HG03575 (cell line): ENCODE data around the gene TNPO1.
A peak's percentile ranks its signal among the peaks of the same experiment; 100 is the strongest.

Source experiments
- ATAC-seq: cut with Tn5 transposase; IDR thresholded peaks from one replicate; pipeline ENCODE4 v1.9.1; 2021; ENCODE audit not compliant: unreplicated experiment, insufficient number of reproducible peaks, low FRiP score; ENCODE audit errors: extremely low read depth

The TNPO1 gene

DNA sequence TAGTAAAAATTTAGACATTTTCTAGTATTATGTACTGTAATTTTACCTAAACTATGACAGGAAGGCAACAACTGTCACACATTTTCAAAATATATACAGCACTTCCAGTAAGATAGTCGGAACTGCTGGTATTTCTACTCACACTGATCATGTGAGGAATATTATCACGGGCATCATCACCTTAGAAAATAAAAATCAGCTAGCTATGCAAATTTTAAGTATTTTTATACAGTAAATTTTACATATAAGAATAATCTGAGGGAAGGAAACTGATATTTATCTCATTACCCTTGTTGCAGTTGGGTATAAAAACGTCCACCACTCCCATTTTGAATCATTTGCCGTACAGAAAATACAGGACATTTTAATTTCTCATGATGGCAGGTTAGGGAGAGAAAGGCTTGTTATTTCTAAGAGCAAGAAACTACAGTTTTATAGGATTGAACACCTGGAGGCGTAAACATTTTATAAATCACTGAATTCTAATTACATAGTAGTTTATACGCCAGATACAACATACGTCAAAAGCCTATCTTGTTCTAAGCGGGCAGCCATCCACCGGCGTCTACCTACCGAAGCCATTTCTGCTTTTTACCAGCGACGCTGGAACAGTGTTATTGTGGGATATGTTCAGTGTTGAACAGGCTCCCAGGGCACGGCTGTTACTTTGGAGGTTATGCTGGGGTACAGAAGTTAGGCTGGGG lies 729 bp upstream of the TNPO1 start:
- ATAC-seq, result peak; percentile 1

DNA sequence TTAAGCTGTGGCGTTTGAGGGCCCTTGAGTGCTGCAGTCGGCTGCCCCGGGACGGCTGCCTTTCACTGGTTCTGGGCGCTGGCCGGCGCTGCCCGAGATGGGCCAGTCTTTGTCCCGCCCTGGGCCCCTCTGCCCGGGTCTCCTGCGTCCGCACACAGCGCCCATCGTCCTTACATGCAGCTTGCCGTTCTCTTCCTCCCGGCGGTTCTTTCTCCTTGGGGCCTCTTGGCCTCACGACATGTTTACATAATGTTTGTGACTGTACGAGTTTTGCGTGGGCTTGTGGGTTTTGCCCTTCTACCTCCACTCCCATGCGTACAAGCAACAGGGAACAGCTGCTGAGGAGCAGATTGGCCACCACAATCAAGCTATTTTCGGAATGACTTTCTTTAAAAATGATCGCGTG lies 618 bp downstream of the TNPO1 start:
- peak; percentile 20 for ATAC-seq

DNA sequence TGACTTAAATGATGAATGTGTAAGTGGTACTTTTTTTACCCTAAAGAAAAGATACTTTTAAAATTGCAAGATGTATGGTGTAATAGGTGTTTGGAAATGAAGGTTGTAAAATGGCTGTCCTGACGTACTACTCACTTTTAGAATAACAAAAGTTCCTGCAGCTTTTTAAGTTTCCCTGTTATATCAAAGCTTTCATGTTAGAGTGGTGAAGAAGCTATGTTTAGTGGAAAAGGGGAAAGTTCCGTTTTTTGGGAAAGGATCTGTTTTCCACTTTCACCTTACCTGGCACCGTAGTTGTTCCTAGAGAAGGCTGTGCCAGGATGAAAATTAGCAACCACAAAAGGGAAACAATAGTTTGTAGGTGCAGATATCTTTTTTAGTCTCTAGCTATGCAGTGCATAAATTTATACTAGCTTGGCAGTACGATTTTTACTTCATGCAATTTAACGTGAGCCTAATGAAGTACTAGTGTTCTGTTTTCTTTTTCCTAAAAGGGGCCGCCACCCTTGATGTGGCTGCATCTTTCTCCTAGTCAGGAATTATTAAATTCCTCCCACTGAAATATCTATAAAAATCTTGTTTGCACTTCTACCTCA lies 1.3 kb downstream of the TNPO1 start:
- no peak for ATAC-seq

- no peak for ATAC-seq
Measured at GRCh38 chr5:72818866-72819534, 2.5 kb downstream of the TNPO1 start.

GRCh38 chr5:72821776-72822175 lies 5.3 kb downstream of the TNPO1 start:
- no peak for ATAC-seq

DNA sequence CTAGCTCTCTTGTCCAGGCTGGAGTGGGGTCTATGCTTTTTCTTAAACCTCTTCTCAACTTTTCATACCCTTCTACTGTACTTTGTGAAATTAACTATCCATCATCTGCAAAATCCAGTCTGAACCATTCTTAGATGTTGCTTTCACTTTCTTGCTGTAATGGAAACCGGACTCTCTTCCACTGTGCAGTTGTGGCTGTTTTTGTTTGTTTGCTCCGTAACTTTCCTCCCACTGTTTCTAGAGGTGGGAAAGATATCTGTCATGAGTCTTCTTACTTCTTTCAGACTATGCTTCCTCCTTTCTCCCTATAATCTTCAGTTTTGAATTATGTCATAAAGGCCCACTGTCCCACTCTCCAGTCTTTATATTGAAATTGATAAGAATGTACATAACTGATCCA lies 6.5 kb downstream of the TNPO1 start:
- ATAC-seq, result no peak

GRCh38 chr5:72829707-72830106 lies 13.2 kb downstream of the TNPO1 start:
- no peak for ATAC-seq

- ATAC-seq, result no peak
Measured at GRCh38 chr5:72830362-72830761, 13.9 kb downstream of the TNPO1 start.

DNA sequence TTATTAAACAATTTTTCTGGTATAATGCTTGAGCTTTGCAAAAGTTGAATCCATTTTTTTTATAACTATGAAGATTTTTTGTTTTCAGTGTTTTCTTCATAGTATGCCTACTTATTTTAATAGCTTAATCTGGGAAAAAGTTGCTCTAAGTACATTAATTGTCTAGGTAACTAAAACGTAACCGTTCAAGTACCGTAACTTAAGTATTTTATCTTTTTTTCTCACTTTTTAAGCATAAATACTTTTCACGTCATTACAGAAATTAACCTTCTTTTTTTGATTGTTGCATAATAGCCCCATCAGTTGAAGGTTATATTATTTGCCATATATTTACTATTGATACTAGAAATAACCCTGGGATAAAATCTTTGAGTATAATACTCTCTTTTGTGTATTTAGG lies 15.2 kb downstream of the TNPO1 start:
- ATAC-seq, result no peak

GRCh38 chr5:72834924-72835323 lies 18.5 kb downstream of the TNPO1 start:
- ATAC-seq, result no peak

- no peak for ATAC-seq
Measured at GRCh38 chr5:72835633-72836032, 19.2 kb downstream of the TNPO1 start.

DNA sequence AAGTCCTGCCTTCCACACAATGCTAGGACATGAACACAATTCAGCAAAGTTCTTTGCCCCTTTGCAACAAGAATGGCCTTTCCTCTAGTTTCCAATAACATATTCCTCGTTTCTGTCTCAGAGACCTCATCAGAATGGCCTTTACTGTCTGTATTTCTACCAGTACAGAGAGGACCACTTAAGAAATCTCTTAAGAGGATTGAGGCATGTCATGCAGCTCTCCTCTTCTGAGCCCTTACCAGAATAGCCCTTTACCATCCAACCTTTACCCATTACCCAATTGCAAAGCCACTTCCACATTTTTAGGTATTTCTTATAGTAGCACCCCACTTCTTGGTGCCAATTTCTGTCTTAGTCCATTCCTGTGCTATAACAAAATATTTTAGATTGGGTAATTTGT lies 20.3 kb downstream of the TNPO1 start:
- no peak for ATAC-seq

DNA sequence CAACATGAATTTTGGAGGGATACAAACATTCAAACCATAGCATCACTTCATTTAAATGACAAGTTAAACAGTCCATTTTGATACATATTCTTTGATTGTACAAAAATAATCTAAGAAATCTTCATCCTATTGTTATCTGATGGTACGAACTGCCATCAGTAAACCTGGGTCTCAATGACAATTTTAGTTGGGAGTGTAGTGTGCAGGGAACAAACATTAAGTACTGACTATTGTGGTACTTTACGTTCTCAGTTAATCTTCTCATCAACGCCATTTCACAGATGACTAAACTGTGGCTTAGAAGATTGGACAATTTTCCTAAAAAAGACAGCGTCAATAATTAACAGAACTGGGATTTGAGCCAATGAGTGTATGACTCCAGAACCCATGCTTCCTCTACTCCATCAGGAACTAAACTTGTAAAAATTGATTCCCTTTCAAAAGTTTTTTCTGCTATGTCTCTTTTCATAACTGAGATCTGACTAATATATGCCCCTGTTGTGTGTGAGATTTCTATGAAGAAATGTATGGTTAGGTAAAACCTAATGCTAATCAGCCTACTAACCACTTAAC lies 21.1 kb downstream of the TNPO1 start:
- no peak for ATAC-seq

GRCh38 chr5:72840041-72840440 lies 23.6 kb downstream of the TNPO1 start:
- no peak for ATAC-seq

DNA sequence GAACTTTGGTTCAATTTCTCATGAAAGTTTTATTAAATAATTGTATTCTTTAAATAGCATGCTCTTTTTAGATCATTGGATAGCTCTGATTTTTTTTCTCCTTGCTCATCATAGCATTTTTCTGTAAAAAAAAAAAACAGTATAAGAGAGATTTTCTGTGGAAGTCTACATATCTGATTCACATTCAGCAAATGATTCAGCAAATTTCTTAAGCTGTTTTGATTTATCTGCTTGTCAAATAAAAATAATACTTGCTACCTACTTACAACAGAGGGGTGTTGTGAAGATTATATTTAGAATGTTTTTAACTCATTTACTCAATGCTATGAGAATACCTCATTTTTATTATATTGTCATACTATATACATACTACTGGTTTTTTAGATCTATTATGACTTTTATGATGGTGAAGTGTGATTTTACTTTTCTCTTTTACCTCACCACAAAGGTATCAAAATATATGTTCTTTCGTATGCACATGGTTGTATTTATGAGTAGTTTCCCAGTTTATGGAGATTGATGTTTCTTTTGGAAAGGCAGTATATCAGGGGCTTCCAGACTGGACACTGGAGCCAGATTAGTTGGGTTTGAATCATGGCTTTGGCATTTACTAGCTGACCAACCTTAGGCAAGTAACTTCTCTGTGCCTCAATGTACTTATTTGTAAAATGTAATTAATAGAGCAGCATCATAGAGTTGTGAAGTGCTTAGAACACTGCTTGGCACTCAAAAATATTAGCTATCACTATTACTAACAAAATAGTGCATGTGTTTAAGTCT lies 25.5 kb downstream of the TNPO1 start:
- no peak for ATAC-seq

DNA sequence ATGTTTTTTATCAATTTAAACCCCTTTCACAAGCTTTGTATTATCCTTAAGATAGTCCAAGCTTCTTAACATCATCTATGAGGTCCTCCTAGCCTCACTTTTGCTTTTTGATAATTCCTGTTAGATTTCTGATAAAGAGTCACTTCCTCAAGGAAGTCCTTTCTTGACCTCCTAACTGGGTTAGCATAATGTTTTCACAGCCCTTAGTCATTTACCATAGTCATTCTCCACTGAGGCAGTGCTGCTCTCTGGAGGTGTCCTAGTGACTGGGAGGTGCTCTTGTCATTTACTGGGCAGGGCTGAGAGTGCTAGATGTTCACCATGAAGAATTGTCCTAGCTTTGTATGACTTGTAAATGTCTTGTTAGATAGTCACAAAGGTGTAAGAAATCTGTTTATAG lies 26.4 kb downstream of the TNPO1 start:
- no peak for ATAC-seq

DNA sequence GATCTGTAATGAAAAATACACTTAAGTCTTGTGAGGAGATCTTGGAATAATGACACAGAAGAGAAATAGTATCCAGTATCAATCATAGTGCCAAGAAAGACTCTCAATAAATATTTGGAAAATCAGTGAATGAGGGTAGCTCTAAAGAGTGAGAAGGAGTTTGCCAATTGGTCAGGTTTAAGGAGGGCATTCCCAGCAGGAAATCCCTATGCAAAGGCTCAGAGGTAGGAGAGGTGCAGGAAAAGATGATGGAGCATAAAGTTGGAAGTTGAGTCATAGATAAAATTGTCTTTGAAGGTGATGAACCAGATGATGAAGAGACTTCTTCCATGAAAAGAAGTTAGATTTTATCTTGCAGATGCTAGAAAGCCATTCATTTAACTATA lies 27.8 kb downstream of the TNPO1 start:
- ATAC-seq, result no peak

- ATAC-seq, result no peak
Measured at GRCh38 chr5:72845889-72846288, 29.4 kb downstream of the TNPO1 start.

- no peak for ATAC-seq
Measured at GRCh38 chr5:72846483-72846882, 30.0 kb downstream of the TNPO1 start.
